GM12875 (cell line): Measurements from ENCODE around the gene TREML4.

Source experiments
- H3K4me3 ChIP-seq: one replicate; pipeline ENCODE4 v1.5.1; 2011; ENCODE audit warnings: low read depth, low read length, control low read depth
- TF ChIP-seq, protein P1 (sequence below): IDR thresholded peaks from 2 replicates; pipeline ENCODE4 v1.5.1; 2011; ENCODE audit warnings: low read depth, mild to moderate bottlenecking, control low read depth, inconsistent platforms, low read length, moderate library complexity, borderline replicate concordance; ENCODE audit not compliant: insufficient read depth

The TREML4 gene

DNA sequence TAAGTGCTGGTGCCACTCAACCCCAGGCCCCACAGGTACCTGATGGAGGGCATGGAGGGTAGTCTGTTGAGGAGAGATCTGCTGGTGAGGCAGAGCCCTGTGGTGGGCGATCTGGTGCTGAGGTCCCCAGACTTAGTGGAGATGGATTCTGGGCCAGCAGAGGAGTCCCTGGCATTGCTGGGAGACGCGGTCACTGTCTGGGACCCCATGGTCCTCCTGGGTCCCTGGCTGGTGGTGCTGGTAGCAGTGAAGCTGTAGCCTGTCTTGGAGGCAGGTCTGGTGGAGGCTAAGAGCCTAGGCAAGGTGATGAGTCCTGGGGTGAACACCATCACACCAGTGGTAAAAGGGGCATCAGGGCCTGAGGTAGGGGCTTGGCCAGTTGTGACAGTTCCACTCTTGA lies 33.8 kb upstream of the TREML4 start:
- no peak overlapping the region for H3K4me3 ChIP-seq
- TF ChIP-seq, protein P1, sequence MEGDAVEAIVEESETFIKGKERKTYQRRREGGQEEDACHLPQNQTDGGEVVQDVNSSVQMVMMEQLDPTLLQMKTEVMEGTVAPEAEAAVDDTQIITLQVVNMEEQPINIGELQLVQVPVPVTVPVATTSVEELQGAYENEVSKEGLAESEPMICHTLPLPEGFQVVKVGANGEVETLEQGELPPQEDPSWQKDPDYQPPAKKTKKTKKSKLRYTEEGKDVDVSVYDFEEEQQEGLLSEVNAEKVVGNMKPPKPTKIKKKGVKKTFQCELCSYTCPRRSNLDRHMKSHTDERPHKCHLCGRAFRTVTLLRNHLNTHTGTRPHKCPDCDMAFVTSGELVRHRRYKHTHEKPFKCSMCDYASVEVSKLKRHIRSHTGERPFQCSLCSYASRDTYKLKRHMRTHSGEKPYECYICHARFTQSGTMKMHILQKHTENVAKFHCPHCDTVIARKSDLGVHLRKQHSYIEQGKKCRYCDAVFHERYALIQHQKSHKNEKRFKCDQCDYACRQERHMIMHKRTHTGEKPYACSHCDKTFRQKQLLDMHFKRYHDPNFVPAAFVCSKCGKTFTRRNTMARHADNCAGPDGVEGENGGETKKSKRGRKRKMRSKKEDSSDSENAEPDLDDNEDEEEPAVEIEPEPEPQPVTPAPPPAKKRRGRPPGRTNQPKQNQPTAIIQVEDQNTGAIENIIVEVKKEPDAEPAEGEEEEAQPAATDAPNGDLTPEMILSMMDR = no peak

DNA sequence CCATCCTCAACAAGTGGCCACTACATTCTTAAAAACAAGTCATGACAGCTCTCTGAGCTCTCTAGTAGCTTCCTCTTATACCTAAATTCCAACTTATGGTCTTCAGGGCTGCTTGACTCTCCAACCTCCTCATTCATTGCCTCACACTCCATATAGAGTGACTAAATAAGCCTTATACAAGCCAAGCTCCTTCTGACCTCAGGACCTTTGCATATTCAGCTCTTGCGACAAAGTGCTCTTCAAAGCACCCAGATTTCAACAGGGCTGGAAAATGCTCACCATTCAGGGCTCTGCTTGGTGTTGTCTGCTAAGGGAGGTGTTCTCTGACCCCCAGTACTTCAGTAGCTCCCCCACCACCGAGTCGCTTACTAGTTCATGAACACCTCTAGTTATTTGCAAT lies 30.9 kb upstream of the TREML4 start:
- TF ChIP-seq, protein P1 = no peak
- no peak overlapping the region for H3K4me3 ChIP-seq

DNA sequence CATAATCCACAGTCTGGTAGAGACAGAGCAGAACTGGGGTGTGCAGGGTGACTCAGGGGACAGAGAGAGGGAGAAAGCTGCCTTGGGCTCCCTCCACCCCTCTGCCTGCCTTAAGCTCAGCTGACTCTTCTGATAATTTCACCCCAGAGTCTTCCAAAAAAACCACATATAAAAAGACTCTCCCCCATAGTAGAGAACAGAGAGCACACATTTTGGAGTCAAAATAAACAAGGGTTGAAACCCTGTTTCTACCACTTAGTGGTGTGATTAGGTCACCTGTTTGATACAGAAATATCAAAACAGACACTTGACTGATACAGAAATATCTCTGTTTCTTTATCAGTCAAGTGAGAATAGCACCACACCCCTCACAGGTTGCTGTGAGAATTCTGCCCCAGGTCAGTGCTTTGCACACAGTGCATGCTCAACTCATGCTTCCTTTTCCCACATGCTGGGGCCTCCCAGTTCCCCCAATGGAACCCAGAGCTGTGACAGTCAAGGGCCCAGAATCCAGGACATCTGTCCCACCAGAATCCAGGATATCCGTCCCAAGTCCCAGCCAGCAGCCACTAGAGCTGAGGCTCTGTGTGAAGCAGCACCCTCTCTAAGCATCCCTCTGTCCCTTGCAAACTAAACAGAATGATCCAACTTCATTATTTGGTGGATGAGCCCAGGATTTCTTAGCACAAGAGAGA lies 28.4 kb upstream of the TREML4 start:
- H3K4me3 ChIP-seq = no peak overlapping the region
- TF ChIP-seq, protein P1 = no peak

DNA sequence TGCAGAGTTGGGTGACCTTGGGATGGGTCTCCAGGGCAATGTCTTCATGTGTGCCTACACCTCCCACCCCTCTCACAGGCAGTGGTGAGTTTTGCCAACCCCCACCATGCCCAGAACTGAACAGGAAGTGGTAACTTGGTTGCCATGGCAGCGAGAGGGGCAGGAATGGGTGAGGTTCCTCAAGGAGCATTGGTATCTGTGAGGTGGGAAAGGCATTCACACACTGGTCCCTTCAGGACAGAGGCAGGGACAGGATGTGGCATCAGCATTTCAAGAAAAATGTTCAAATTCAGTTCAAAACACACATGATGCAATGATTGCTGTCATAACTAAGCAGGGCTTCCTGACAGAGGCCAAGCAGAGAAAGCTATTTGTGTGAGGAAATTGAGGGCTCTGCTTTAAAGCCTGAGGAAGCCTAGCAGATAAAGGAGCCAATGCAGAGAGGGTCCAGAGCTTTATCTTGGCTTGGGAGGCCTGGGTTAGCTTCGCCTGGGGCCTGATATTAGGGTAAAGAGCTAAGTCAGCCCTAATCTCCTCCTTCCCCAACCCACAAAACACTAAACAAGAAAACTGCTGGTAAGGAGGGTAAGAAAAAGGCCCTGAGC lies 27.8 kb upstream of the TREML4 start:
- TF ChIP-seq, protein P1 = no peak
- no peak overlapping the region for H3K4me3 ChIP-seq

DNA sequence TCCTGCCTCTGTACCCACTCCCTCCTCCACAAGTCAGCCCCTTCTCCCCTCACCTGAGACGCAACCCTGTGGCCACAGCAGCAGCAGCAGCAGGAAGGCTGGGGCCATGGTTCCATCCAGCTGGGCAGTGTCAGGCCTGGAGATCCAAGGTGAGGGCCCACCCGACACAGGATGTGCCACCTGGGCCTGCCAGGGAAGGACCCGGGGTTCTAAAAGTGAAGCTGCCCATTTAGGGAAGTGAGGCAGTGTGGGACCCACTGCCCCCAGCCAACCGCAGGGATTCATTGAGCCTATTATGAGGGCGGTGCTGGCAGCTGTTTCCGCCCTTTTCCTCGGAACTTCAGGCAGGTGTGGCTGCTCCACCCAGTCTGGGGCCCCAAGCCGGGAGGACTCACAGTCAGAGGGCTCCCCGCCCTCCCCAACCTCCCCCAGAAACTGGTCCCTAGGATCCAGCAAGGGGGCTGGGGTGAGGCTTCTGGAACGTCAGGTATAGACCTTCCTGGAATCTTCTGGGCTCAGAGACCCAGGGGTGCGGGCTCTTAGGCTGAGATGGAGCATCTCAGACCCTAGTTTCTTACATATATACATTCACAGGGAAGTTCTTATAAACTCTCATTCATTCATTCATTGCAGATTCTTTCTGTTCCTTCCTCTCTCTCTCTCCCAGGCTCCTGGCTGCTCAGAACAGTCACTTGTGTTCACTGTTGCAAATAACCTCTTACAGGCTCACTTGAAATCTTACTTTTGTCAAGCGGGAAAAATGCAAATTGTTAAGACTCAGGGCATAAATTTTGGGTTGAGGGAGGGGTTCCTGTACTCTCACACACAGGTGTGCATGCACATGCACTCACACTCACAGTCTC lies 27.0 kb upstream of the TREML4 start, which contains the start of gene TREML2:
TSS of gene TREML2 (minus strand) at position 249 of the 863 bp plus-strand sequence. CDS start at position 108, 141 bp downstream.
- H3K4me3 ChIP-seq = no peak within 1 kb of the TSS
- TF ChIP-seq, protein P1 = no peak

DNA sequence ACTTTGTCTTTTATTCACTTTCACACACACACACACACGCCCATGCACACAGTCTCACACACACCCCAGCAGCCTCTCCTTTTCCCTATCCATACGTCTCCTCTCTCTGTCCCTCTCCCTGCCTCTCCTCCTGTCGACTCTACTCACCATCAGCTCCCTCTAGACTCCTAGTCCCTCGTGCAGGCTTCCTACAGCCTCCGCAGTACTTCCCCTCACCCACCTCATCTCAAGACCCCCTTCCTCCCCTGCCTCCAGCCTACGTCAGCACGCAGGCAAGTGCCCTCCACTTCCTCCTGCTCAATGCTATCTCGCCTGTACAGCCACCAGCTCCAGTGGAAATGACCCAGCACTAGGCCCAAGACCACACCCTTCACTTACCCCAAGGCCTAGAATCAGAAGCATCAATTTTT lies 26.4 kb upstream of the TREML4 start:
- TF ChIP-seq, protein P1 = no peak
- H3K4me3 ChIP-seq = no peak overlapping the region
